ENCODE results near the gene CDCA5.

Gene CDCA5

GRCh38 chr11:65107751-65108468 lies 24.1 kb upstream of the CDCA5 start:
- no peaks in the 10 kb centered on the region for H3K27me3 ChIP-seq (ENCODE audit: insufficient read depth, low read length)
- H3K36me3 ChIP-seq (ENCODE audit: insufficient read depth, low read length) = peaks cover 2% of the 10 kb centered on the region
- H3K9me3 ChIP-seq (ENCODE audit: low read length) = no peaks in the 10 kb centered on the region
- no peak overlapping the region for H2AFZ ChIP-seq (ENCODE audit: low read depth, low read length)
- H3K4me3 ChIP-seq (ENCODE audit: low read length) = no peak overlapping the region
- peaks cover 17% of the 10 kb centered on the region for H3K4me1 ChIP-seq (ENCODE audit: insufficient read depth, low read length)

GRCh38 chr11:65107078-65107477 lies 23.2 kb upstream of the CDCA5 start:
- H3K36me3 ChIP-seq (ENCODE audit: insufficient read depth, low read length) = peaks cover 2% of the 10 kb centered on the region
- H3K9me3 ChIP-seq (ENCODE audit: low read length) = no peaks in the 10 kb centered on the region
- no peaks in the 10 kb centered on the region for H3K27me3 ChIP-seq (ENCODE audit: insufficient read depth, low read length)
- H3K4me1 ChIP-seq (ENCODE audit: insufficient read depth, low read length) = peaks cover 15% of the 10 kb centered on the region
- H3K4me3 ChIP-seq (ENCODE audit: low read length) = no peak overlapping the region
- no peak overlapping the region for H2AFZ ChIP-seq (ENCODE audit: low read depth, low read length)

GRCh38 chr11:65104628-65105027 lies 20.8 kb upstream of the CDCA5 start:
- no peaks in the 10 kb centered on the region for H3K27me3 ChIP-seq (ENCODE audit: insufficient read depth, low read length)
- H3K4me3 ChIP-seq (ENCODE audit: low read length) = no peak overlapping the region
- no peaks in the 10 kb centered on the region for H3K4me1 ChIP-seq (ENCODE audit: insufficient read depth, low read length)
- H3K36me3 ChIP-seq (ENCODE audit: insufficient read depth, low read length) = peaks cover 1% of the 10 kb centered on the region
- H3K9me3 ChIP-seq (ENCODE audit: low read length) = no peaks in the 10 kb centered on the region
- H2AFZ ChIP-seq (ENCODE audit: low read depth, low read length) = no peak overlapping the region

GRCh38 chr11:65103476-65103875 lies 19.6 kb upstream of the CDCA5 start:
- H3K9me3 ChIP-seq (ENCODE audit: low read length) = no peaks in the 10 kb centered on the region
- no peak overlapping the region for H2AFZ ChIP-seq (ENCODE audit: low read depth, low read length)
- no peaks in the 10 kb centered on the region for H3K27me3 ChIP-seq (ENCODE audit: insufficient read depth, low read length)
- no peak overlapping the region for H3K4me3 ChIP-seq (ENCODE audit: low read length)
- no peaks in the 10 kb centered on the region for H3K4me1 ChIP-seq (ENCODE audit: insufficient read depth, low read length)
- H3K36me3 ChIP-seq (ENCODE audit: insufficient read depth, low read length) = no peaks in the 10 kb centered on the region

GRCh38 chr11:65102142-65103095 lies 18.6 kb upstream of the CDCA5 start:
- Histone ChIP-seq H2AFZ (ENCODE audit: low read depth, low read length) (no peak overlapping the region), H3K27me3 (ENCODE audit: insufficient read depth, low read length) (no peaks in the 10 kb centered on the region), H3K4me3 (ENCODE audit: low read length) (no peak overlapping the region), H3K9me3 (ENCODE audit: low read length) (no peaks in the 10 kb centered on the region), H3K36me3 (ENCODE audit: insufficient read depth, low read length) (no peaks in the 10 kb centered on the region), H3K4me1 (ENCODE audit: insufficient read depth, low read length) (no peaks in the 10 kb centered on the region)

- Histone ChIP-seq H3K4me1 (ENCODE audit: insufficient read depth, low read length) (peaks cover 7% of the 10 kb centered on the region), H3K9me3 (ENCODE audit: low read length) (no peaks in the 10 kb centered on the region), H3K4me3 (ENCODE audit: low read length) (no peak overlapping the region), H3K27me3 (ENCODE audit: insufficient read depth, low read length) (no peaks in the 10 kb centered on the region), H3K36me3 (ENCODE audit: insufficient read depth, low read length) (no peaks in the 10 kb centered on the region), H2AFZ (ENCODE audit: low read depth, low read length) (no peak overlapping the region)
Measured at GRCh38 chr11:65100674-65101350, 17.0 kb upstream of the CDCA5 start.

GRCh38 chr11:65096926-65097325 lies 13.1 kb upstream of the CDCA5 start:
- Histone ChIP-seq H3K4me1 (ENCODE audit: insufficient read depth, low read length) (peaks cover 10% of the 10 kb centered on the region), H3K36me3 (ENCODE audit: insufficient read depth, low read length) (no peaks in the 10 kb centered on the region), H3K4me3 (ENCODE audit: low read length) (peak overlapping the region; percentile 88), H2AFZ (ENCODE audit: low read depth, low read length) (no peak overlapping the region), H3K27me3 (ENCODE audit: insufficient read depth, low read length) (no peaks in the 10 kb centered on the region), H3K9me3 (ENCODE audit: low read length) (no peaks in the 10 kb centered on the region)

GRCh38 chr11:65095974-65096806 lies 12.3 kb upstream of the CDCA5 start, which contains the start of gene VPS51:
VPS51 (plus strand) TSS chr11:65096214; CDS start chr11:65096251, 37 bp downstream.
- Histone ChIP-seq H3K4me1 (ENCODE audit: insufficient read depth, low read length) (peaks cover 10% of the 10 kb centered on the region), H3K9me3 (ENCODE audit: low read length) (no peaks in the 10 kb centered on the region), H3K36me3 (ENCODE audit: insufficient read depth, low read length) (no peaks in the 10 kb centered on the region), H3K4me3 (ENCODE audit: low read length) (peak within 1 kb of the TSS; percentile 88), H2AFZ (ENCODE audit: low read depth, low read length) (peak within 1 kb of the TSS; percentile 82), H3K27me3 (ENCODE audit: insufficient read depth, low read length) (no peaks in the 10 kb centered on the region)

GRCh38 chr11:65095427-65095826 lies 11.6 kb upstream of the CDCA5 start:
- peak overlapping the region; percentile 82 for H2AFZ ChIP-seq (ENCODE audit: low read depth, low read length)
- no peaks in the 10 kb centered on the region for H3K9me3 ChIP-seq (ENCODE audit: low read length)
- H3K4me1 ChIP-seq (ENCODE audit: insufficient read depth, low read length) = peaks cover 10% of the 10 kb centered on the region
- no peaks in the 10 kb centered on the region for H3K27me3 ChIP-seq (ENCODE audit: insufficient read depth, low read length)
- peak overlapping the region; percentile 88 for H3K4me3 ChIP-seq (ENCODE audit: low read length)
- no peaks in the 10 kb centered on the region for H3K36me3 ChIP-seq (ENCODE audit: insufficient read depth, low read length)

GRCh38 chr11:65090628-65091027 lies 6.8 kb upstream of the CDCA5 start:
- Histone ChIP-seq H3K4me3 (ENCODE audit: low read length) (no peak overlapping the region), H3K9me3 (ENCODE audit: low read length) (no peaks in the 10 kb centered on the region)

GRCh38 chr11:65089621-65090020 lies 5.8 kb upstream of the CDCA5 start:
- H3K4me3 ChIP-seq (ENCODE audit: low read length) = no peak overlapping the region
- H2AFZ ChIP-seq (ENCODE audit: low read depth, low read length) = no peak overlapping the region
- H3K9me3 ChIP-seq (ENCODE audit: low read length) = no peaks in the 10 kb centered on the region
- no peaks in the 10 kb centered on the region for H3K27me3 ChIP-seq (ENCODE audit: insufficient read depth, low read length)
- H3K4me1 ChIP-seq (ENCODE audit: insufficient read depth, low read length) = peaks cover 6% of the 10 kb centered on the region
- H3K36me3 ChIP-seq (ENCODE audit: insufficient read depth, low read length) = peaks cover 47% of the 10 kb centered on the region

More at GRCh38 chr11:65090628-65091027, 6.8 kb upstream of the CDCA5 start:
- peaks cover 1% of the 10 kb centered on the region for H3K4me1 ChIP-seq (ENCODE audit: insufficient read depth, low read length)
- no peak overlapping the region for H2AFZ ChIP-seq (ENCODE audit: low read depth, low read length)
- H3K36me3 ChIP-seq (ENCODE audit: insufficient read depth, low read length) = peaks cover 40% of the 10 kb centered on the region
- no peaks in the 10 kb centered on the region for H3K27me3 ChIP-seq (ENCODE audit: insufficient read depth, low read length)

GRCh38 chr11:65087827-65088226 lies 4.0 kb upstream of the CDCA5 start:
- H3K4me1 ChIP-seq (ENCODE audit: insufficient read depth, low read length) = peaks cover 15% of the 10 kb centered on the region
- H3K27me3 ChIP-seq (ENCODE audit: insufficient read depth, low read length) = no peaks in the 10 kb centered on the region
- H3K36me3 ChIP-seq (ENCODE audit: insufficient read depth, low read length) = peaks cover 47% of the 10 kb centered on the region
- no peak overlapping the region for H3K4me3 ChIP-seq (ENCODE audit: low read length)
- no peak overlapping the region for H2AFZ ChIP-seq (ENCODE audit: low read depth, low read length)
- no peaks in the 10 kb centered on the region for H3K9me3 ChIP-seq (ENCODE audit: low read length)

Measured in neuron (in vitro differentiated cells).